Endodermal cell (in vitro differentiated cells): Measurements from ENCODE around the gene SPTLC3. TPM values are rescaled to one million over a fixed set of nuclear protein-coding genes. Genes with fewer than 3 reads are reported as not detected.

Experiments
- DNase-seq: peaks from one replicate; pipeline ENCODE4 v3.0.0-alpha.2; 2017
- H3K27ac ChIP-seq: 2 replicates; pipeline ENCODE4 v1.5.1; 2013; ENCODE audit warnings: mild to moderate bottlenecking, low read depth, low read length, moderate library complexity
- H3K27me3 ChIP-seq: 2 replicates; pipeline ENCODE4 v1.6.1; 2013; ENCODE audit warnings: mild to moderate bottlenecking, low read length, moderate library complexity; ENCODE audit not compliant: insufficient read depth, control insufficient read depth, poor library complexity, severe bottlenecking
- H3K36me3 ChIP-seq: 2 replicates; pipeline ENCODE4 v1.7.0; 2013; ENCODE audit warnings: mild to moderate bottlenecking, low read length, moderate library complexity; ENCODE audit not compliant: control insufficient read depth, insufficient read depth
- H3K4me1 ChIP-seq: one replicate; pipeline ENCODE4 v1.7.0; 2013; ENCODE audit warnings: low read length; ENCODE audit not compliant: control insufficient read depth, insufficient read depth
- H3K4me3 ChIP-seq: 2 replicates; pipeline ENCODE4 v1.5.1; 2013; ENCODE audit warnings: mild to moderate bottlenecking, low read length, moderate library complexity
- H3K9ac ChIP-seq: 2 replicates; pipeline ENCODE4 v1.6.1; 2013; ENCODE audit warnings: mild to moderate bottlenecking, low read length, moderate library complexity; ENCODE audit not compliant: poor library complexity, severe bottlenecking; ENCODE audit errors: extremely low read depth
- H3K9me3 ChIP-seq: 2 replicates; pipeline ENCODE4 v1.6.1; 2013; ENCODE audit warnings: mild to moderate bottlenecking, low read length, moderate library complexity; ENCODE audit not compliant: control insufficient read depth
- H3K27ac Mint-ChIP-seq: 2 replicates; pipeline ENCODE4 v1.8.0; 2020; ENCODE audit warnings: mixed read lengths
- H3K27me3 Mint-ChIP-seq: 2 replicates; pipeline ENCODE4 v1.8.0; 2021; ENCODE audit warnings: mild to moderate bottlenecking, mixed read lengths; ENCODE audit not compliant: insufficient read depth
- H3K36me3 Mint-ChIP-seq: 2 replicates; pipeline ENCODE4 v1.8.0; 2020; ENCODE audit warnings: low read depth, mixed read lengths
- H3K4me1 Mint-ChIP-seq: 2 replicates; pipeline ENCODE4 v1.8.0; 2020; ENCODE audit warnings: mixed read lengths
- H3K4me3 Mint-ChIP-seq: 2 replicates; pipeline ENCODE4 v1.8.0; 2020; ENCODE audit warnings: mild to moderate bottlenecking, moderate library complexity, mixed read lengths
- H3K9me3 Mint-ChIP-seq: 2 replicates; pipeline ENCODE4 v1.8.0; 2020; ENCODE audit warnings: mild to moderate bottlenecking, mixed read lengths
- CTCF ChIP-seq: fragments of 200-600 bp; sonication (generic); conservative IDR thresholded peaks from 2 replicates; pipeline ENCODE4 v1.5.0; 2021; ENCODE audit warnings: antibody characterized with exemption, mild to moderate bottlenecking
- WGBS, 2 experiments: methylation state at CpG; one replicate each; pipeline versions ENCODE4 v1.1.5 to v1.1.7; 2013; ENCODE audit warnings: missing lambda C conversion rate in 2 of 2, mixed read lengths in 1 of 2; ENCODE audit not compliant: insufficient coverage in 1 of 2, insufficient read length in 1 of 2; 5-methylcytosine and 5-hydroxymethylcytosine counted together
- total RNA-seq, 2 donors: library from RNA; stranded (reverse); fragmentation: NEBNext Ultra II Directional in 1 of 2; extraction: Animal tissue kit (Norgen Biotek cat#: 25700) in 1 of 2; gene quantifications; 2 replicates in 1 of 2; 3 replicates in 1 of 2; pipeline ENCODE4 v1.2.1, GENCODE V29; 2021

SPTLC3 gene
- total RNA-seq, 2 donors from 2014 or later, result 1.6 TPM

GRCh38 chr20:12984069-12984765 is 24.6 kb upstream of the SPTLC3 start:
- H3K27ac ChIP-seq, result no peak overlapping the region
- H3K9me3 Mint-ChIP-seq, result no peaks in the 10 kb centered on the region
- no peaks in the 10 kb centered on the region for H3K36me3 ChIP-seq
- no peak overlapping the region for H3K27ac Mint-ChIP-seq
- H3K4me1 ChIP-seq, result no peaks in the 10 kb centered on the region
- no peaks in the 10 kb centered on the region for H3K4me1 Mint-ChIP-seq
- DNase-seq, result no peak
- no peaks in the 10 kb centered on the region for H3K36me3 Mint-ChIP-seq
- no peaks in the 10 kb centered on the region for H3K9me3 ChIP-seq
- H3K9ac ChIP-seq, result no peak overlapping the region
- WGBS, 2 experiments, result 88 to 100% methylated on average over 1 to 2 of the region's 2 CpGs
- peaks cover 21% of the 10 kb centered on the region for H3K27me3 Mint-ChIP-seq
- no peak overlapping the region for H3K4me3 Mint-ChIP-seq
- H3K27me3 ChIP-seq, result no peaks in the 10 kb centered on the region
- no peak overlapping the region for H3K4me3 ChIP-seq
- no peak for TF ChIP-seq CTCF

DNA sequence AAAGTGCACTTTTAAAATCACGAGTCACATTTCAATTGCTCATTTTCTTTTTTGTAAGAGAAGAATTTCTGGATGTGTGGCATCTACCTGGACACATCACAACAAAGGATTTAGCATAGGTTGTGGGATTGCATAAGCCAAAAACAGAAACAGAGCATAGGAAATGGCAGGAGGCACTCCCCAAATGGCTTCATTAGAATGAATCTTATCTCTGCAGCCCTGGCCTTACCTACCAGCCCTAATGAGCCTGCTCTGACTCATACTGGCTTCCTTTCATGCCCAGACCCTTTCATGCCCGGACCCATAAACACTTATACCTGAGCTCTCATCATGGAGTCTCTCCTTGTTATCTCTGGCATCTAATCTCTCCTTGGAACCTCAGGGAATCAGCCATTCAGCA is 23.9 kb upstream of the SPTLC3 start:
- H3K27me3 ChIP-seq, result no peaks in the 10 kb centered on the region
- no peaks in the 10 kb centered on the region for H3K36me3 Mint-ChIP-seq
- H3K9me3 ChIP-seq, result no peaks in the 10 kb centered on the region
- H3K27me3 Mint-ChIP-seq, result peaks cover 21% of the 10 kb centered on the region
- 86 to 97% methylated on average over 1 to 2 of the region's 2 CpGs for WGBS, 2 experiments
- DNase-seq, result no peak
- H3K4me3 Mint-ChIP-seq, result no peak overlapping the region
- H3K4me1 ChIP-seq, result no peaks in the 10 kb centered on the region
- no peak overlapping the region for H3K27ac ChIP-seq
- H3K27ac Mint-ChIP-seq, result no peak overlapping the region
- no peak overlapping the region for H3K9ac ChIP-seq
- H3K9me3 Mint-ChIP-seq, result no peaks in the 10 kb centered on the region
- TF ChIP-seq CTCF, result no peak
- H3K36me3 ChIP-seq, result no peaks in the 10 kb centered on the region
- H3K4me3 ChIP-seq, result no peak overlapping the region
- H3K4me1 Mint-ChIP-seq, result no peaks in the 10 kb centered on the region

GRCh38 chr20:12987261-12987660 is 21.5 kb upstream of the SPTLC3 start:
- no peaks in the 10 kb centered on the region for H3K36me3 Mint-ChIP-seq
- H3K27ac ChIP-seq, result no peak overlapping the region
- no peaks in the 10 kb centered on the region for H3K4me1 ChIP-seq
- no peaks in the 10 kb centered on the region for H3K36me3 ChIP-seq
- no peaks in the 10 kb centered on the region for H3K4me1 Mint-ChIP-seq
- 83 to 98% methylated on average over 2 to 3 of the region's 3 CpGs for WGBS, 2 experiments
- H3K27ac Mint-ChIP-seq, result no peak overlapping the region
- no peak for DNase-seq
- peaks cover 19% of the 10 kb centered on the region for H3K27me3 Mint-ChIP-seq
- H3K4me3 ChIP-seq, result no peak overlapping the region
- no peak overlapping the region for H3K4me3 Mint-ChIP-seq
- TF ChIP-seq CTCF, result no peak
- no peaks in the 10 kb centered on the region for H3K9me3 Mint-ChIP-seq
- H3K27me3 ChIP-seq, result no peaks in the 10 kb centered on the region
- H3K9me3 ChIP-seq, result no peaks in the 10 kb centered on the region
- H3K9ac ChIP-seq, result no peak overlapping the region
